Cortex of kidney (tissue), 1 donor: Measurements from ENCODE around the gene LTBP4.

Source experiments
- DNase-seq: peaks from one replicate; lab custom pipeline; 2025; lab: John Stamatoyannopoulos, UW

The LTBP4 gene

DNA sequence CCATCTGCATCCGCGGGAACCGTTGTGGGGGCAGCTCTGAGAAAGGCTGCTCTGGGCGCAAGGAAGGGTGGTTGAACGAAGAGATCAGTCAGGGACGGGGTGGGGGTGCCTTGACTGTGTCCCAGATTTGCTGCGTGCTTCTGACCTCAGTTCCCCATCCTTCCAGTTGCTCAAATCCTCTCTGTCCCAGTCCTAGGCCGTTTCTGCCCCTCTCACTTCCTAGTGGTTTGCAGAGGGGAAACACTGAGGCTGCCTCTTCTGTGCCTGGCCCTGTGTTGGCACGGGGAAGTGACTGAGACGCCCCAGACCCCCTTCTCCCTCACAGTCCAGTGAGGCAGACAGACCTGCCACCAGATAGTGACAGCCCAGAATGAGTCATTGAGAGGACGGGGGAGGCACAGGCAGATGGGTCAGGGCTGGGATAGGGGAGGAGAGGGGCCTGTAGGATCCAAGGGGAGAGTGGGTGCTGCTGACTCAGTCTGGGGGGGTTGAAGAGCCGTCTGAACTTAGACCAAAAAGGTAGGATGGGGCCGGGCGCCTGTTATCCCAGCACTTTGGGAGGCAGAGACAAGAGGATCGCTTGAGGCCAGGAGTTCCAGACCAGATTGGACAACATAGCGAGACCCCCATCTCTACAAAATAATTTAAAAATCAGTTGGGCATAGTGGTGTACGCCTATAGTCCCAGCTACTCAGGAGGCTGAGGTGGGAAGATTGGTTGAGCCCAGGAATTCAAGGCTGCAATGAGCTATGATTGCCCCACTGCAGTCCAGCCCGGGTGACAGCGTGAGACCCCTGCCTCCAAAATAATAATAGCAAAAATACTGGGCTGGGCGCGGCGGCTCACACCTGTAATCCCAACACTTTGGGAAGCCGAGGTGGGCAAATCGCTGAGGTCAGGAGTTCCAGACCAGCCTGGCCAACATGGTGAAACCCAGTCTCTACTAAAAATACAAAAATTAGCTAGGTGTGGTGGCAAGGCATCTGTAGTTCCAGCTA, 62.8 kb downstream of the LTBP4 start:
- DNase-seq: no peak

DNA sequence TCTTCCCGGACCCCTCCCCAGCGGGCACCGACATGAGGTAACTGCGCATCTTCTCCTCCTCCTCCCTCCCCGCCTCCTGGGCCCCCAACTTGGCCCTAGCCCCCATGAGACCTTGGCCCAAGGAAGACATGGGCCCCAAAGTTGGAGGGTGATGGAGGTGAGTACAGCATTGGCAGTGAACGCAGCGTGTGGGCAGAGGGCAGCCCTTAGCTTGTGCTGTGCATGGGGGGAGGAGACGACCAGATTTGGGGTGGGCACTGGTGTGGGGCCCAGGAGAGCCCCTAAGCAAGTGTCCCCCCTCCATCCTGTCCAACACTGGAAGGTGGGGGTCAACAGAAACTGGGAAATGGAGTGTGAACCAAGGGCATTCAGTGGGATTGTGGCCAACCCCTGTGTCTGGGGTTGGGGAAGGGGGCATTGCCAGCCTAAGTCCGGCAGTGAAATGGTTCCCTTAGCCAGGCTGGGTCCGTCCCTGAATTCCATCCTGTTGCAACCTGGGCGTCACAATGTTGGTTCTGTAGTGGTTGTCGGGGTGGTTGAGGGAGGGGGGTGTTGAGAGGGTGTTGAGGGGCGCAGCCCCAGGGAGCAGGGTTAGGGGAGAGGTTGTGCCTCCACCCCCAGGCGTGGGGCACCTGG, 65.8 kb downstream of the LTBP4 start:
- no peak for DNase-seq

DNA sequence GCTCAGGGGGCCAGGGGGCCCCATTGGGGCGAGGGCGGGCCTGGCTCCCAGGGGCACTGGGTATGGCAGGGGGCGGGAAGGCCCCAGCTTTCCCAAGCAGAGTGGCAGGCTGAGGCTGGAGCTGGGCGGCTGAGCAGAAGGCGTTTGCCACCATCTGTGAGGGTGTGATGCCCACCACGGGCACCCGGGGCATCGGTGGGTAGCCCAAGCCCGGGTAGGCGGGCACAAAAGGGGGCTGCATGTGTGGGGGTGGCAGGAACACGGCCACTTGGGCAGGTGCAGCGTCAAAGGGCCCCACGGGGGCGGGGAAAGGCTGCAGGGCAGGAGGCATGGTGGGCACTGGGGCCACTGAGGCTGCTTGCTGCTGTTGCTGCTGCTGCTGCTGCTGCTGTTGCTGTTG, 66.4 kb downstream of the LTBP4 start:
- DNase-seq: no peak

DNA sequence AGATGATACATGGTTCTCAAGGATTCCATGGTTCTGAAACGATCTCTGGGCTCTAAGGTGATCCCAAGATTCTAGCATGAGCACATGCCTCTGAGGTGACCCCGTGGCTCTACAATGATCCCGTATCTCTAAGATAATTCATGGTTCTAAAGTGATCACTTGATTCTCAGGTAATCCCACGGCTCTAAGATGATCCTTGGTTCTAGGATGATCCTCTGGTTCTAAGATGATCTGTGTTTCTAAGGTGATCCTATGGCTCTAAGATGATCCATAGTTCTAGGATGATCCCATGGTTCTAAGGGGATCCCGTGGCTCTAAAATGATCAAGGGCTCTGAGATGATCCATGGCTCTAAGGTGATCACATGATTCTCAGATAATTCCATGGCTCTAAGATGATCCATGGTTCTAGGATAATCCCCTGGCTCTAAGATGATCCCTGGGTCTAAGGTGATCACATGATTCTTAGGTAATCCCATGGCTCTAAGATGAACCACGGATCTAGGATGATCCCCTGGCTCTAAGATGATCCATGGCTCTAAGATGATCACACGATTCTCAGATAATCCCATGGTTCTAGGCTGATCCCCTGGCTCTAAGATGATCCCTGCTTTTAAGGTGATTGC, 67.9 kb downstream of the LTBP4 start:
- no peak for DNase-seq

DNA sequence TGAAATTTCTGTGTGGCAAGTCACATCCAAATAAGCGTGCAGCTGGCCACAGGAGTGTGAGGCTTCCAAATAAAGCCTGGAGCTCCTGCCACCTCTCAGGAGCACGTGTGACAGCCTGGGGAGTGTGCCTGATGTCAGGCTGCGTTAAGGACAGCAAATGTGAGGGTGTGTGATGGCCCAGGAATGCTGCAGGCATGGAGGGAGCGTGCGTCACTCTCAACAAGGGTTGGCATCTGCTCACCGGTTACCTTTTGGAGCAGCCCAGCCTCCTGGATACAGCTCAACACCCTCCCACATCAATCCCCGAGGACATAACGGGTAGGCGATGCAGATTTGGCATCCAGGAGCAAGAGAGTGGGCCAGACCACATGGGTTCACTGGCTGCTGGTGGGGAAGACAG, 70.2 kb downstream of the LTBP4 start:
- no peak for DNase-seq

DNA sequence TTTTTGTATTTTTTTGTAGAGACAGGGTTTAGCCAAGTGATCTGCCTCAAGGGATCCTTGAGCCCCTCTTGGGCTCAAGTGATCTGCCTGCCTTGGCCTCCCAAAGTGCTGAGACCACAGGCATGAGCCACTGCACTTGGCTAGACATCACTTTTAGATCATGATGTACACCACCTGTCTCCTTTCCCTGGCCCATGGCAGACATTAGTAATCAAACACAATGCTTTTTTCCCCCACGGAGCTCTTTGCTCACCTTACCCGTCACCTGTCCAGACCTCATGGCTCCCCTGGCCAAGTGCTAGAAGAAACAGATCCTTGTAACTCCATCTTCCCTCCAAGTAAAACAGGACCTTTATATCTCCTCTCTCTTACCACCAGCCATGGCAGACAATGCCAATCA, 70.9 kb downstream of the LTBP4 start:
- no peak for DNase-seq

DNA sequence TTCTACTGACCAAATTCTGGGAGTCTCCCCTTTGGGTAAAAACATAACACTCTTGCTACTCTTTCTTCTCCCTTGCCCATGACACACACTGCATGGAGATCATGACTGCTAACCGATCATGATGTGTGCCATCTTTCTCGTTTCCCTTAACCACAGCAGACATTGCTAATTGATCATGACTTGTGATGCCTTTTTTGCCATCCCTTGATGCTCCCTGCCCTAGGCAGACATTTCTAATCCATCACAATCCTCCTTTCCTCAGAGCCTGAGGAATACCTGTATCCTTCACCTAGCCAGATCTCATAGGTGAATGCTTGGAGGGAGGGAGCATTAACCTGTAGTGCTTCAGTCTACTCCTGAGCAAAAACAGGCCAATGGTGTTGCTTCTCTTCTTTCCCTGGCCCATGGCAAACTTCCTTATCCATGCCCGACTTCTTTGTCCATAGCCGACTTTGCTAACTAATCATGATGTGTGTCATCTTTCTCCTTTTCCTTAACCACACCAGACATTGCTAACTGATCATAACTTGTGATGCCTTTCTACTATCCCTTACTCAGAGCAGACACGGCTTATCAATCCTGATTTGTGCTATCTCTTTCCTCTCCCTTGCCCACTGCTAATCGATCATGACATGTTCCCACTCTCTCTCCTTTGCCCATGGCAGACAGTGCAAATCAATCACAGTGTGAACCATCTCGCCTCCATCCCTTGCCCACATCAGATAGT, 71.6 kb downstream of the LTBP4 start:
- DNase-seq: no peak

DNA sequence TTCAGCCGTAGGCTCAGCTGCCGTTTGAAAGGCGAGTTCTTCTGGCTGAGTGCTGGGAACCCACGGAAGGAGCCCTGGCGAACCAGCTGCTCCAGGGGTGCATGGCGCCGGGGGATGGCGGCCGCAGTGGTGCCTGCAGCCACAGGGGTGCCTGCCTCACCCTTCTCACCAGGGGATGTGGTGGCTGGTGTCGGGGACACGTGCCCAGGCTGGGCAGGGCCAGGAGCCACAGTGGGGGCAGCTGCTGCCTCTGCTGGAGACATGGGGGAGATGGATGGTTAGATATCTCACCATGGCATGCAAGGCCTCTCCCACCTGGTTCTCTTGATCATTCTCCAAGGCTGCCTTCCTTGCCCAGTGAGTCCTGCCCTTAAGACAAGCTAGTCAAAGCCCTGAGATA, 72.2 kb downstream of the LTBP4 start:
- no peak for DNase-seq

DNA sequence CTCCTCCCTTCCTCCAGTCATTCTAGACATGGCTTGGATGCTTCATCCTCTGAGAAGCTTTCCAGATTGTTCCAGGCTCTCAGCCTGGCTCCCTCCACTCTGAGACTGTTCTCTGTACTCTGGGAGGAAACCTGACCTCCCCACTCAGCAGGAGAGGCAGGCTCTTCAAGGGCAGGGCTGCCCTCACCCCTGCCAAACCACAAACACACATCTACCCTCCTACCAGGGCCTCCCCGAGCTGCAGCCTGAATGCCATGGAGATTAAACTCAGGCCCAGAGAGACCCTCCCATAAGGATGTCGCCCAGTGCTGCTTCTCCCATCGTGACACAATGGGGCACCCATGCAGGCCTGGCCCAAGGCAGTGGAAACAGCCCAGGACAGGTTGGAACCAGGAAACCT, 73.1 kb downstream of the LTBP4 start:
- DNase-seq: no peak

DNA sequence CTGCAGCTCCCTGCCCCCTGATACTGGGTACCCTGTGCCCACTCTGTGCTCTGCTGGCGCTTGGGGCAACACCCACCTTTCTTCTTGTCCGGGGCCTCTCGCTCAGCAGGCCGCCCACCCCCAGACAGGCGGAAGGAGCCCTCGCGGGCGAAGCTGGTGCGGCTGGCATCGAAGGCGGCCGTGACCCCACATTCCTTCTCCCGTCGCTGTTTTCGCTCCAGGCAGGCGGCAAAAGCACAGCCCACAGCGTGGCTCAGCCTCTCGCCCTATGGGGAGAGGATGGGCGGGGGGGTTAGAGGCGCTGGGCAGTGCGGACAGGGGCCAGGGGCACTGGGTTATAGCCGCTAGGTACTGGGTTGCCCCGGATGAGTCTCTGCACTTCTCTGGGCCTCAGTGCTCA, 76.0 kb downstream of the LTBP4 start:
- no peak for DNase-seq
